WI38 (cell line): ENCODE results near the gene NEO1.

Experiments used
- H3K4me3 ChIP-seq: 2 replicates; pipeline ENCODE4 v1.5.1; 2011; ENCODE audit warnings: low read depth, mild to moderate bottlenecking, control low read depth, low read length
- CTCF ChIP-seq: IDR thresholded peaks from 2 replicates; pipeline ENCODE4 v1.5.1; 2012; ENCODE audit warnings: low read depth, mild to moderate bottlenecking, control low read depth, low read length

Gene NEO1

GRCh38 chr15:73324496-73325170 is 272.4 kb downstream of the NEO1 start:
- no peak for TF ChIP-seq CTCF
- no peak overlapping the region for H3K4me3 ChIP-seq

DNA sequence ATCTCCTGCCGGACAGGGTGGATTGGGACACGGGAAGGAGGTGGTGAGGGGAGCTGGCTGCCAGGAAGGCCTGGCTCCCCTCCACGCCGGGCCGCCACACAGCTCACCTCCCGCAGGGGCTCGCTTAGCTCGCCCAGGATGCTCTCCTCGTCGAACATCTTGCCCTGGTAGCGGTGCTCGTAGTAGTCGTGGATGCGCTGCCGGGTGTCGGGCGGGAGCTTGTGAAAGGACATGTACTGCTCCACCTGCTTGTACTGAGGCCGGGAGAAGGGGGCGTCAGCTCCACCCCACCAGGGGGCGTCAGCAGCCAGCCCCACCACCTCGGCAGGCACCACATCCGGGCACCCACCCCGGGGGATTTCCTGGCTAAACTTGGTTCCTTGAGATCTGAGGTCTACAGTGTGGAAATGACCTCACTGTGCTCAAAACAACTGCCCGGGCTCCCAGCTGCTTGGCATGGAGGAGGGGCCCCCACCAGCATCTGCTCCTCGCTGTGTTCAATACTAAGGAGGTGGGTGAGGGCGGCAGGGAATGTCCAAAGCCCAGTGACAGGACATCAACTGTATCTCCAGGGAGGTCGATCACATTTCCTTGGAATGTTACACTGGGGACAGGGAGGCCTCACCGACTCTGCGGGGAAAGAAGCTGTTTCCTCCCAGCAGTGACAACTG is 273.1 kb downstream of the NEO1 start:
- no peak overlapping the region for H3K4me3 ChIP-seq
- TF ChIP-seq CTCF: no peak; the same call in 1 of the 2 replicates

GRCh38 chr15:73326157-73326556 is 273.9 kb downstream of the NEO1 start:
- H3K4me3 ChIP-seq: no peak overlapping the region
- TF ChIP-seq CTCF: no peak

DNA sequence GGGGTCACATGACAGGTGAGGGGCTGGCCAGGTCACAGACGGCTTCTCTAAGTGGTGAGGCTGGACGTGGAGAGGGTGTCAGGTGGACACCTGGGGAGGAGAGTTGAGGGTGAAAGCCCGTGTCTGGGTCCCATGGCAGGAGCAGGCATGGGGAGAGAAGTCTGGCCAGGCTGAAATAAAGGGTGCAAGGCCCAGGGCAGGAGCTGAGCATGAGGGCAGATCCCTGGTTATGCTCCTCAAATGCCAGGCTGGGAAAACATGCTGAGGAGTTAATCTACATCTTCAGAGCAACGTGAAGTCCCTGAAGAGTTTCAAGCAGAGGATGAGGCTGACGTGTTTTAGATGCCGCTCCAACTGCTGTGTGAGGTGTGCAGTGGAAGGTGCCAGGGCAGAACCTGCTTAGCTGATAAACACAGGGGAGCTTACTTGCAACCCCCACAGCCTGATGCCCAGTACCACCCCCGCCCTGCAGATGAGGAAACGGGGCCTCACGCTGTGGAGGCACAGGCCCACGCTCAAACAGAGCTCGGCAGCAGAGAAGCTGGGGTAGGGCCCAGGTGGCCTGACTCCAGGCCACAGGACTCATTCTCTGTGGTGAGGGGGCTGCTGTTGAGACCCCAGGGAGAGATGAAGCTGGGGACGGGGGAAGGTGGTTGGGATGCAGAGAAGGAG is 276.0 kb downstream of the NEO1 start:
- no peak overlapping the region for H3K4me3 ChIP-seq
- TF ChIP-seq CTCF: no peak

DNA sequence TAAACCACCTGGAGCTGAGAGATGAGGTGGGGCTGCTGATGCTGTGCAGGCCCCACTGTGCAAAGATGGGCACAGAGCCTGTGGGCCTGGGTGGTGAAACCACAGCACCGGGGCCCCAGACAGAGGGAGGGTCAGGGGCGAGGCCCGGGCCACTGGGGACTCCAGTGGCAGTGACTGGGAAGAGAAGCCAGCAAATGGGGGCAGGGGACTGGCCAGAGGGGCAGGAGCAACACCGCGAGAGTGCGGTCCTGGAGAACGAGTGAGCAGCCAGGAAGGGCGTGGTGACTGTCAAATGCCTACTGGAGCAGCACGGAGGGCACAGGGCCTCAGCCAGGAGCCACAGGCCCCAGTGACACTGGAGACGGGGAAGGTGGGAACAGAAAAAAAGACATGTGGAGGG is 276.7 kb downstream of the NEO1 start:
- no peak overlapping the region for H3K4me3 ChIP-seq
- TF ChIP-seq CTCF: no peak

GRCh38 chr15:73329501-73330200 is 277.4 kb downstream of the NEO1 start:
- no peak overlapping the region for H3K4me3 ChIP-seq
- no peak for TF ChIP-seq CTCF
